B cell (primary cell): ENCODE results near the gene TGM6. TPM values are rescaled to one million over a fixed set of nuclear protein-coding genes. Genes with fewer than 3 reads are reported as not detected.

Experiments
- ATAC-seq: fragments of 200-7000 bp; cut with Tn5 transposase; one replicate; pipeline ENCODE4 v1.10.0; 2021; ENCODE audit warnings: low read depth, mild to moderate bottlenecking, moderate number of reproducible peaks, moderate library complexity
- CTCF ChIA-PET: fragments of 350-600 bp; sonication (Branson Sonifier 250); formaldehyde crosslinking; loops from one replicate; lab custom pipeline; 2021; ENCODE audit warnings: antibody characterized with exemption, inconsistent platforms; lab: Charles Lee
- POLR2A ChIA-PET: fragments of 350-600 bp; sonication (Branson Sonifier 250); formaldehyde crosslinking; loops from one replicate; lab custom pipeline; 2021; ENCODE audit warnings: antibody characterized with exemption; lab: Charles Lee
- DNase-seq: peaks from one replicate; pipeline ENCODE4 v3.0.0; 2013
- H2AFZ ChIP-seq: 2 replicates; pipeline ENCODE4 v1.6.1; 2012; ENCODE audit warnings: mild to moderate bottlenecking, low read depth, low read length; ENCODE audit not compliant: insufficient read depth, poor library complexity, severe bottlenecking
- H3K27ac ChIP-seq, 2 donors: 1 replicate in 1 of 2; 2 replicates in 1 of 2; pipeline ENCODE4 v1.5.1; 2012 to 2013; ENCODE audit warnings: low read length in 2 of 2, mild to moderate bottlenecking in 2 of 2, moderate library complexity in 1 of 2
- H3K27me3 ChIP-seq, 4 experiments: fragments of 200-600 bp in 1 of 4; sonication (generic) in 1 of 4; replicated peaks in 1 of 4; 1 replicate in 2 of 4; 2 replicates in 2 of 4; pipeline versions ENCODE4 v1.6.1 to v1.7.0; 2013 to 2016; ENCODE audit warnings: low read length in 3 of 4, mild to moderate bottlenecking in 2 of 4, mixed read lengths in 1 of 4, moderate library complexity in 1 of 4; ENCODE audit not compliant: insufficient read depth in 4 of 4, control insufficient read depth in 3 of 4; ENCODE audit errors: control extremely low read depth in 1 of 4
- H3K36me3 ChIP-seq, 2 experiments: replicated peaks in 1 of 2; 1 replicate in 1 of 2; 2 replicates in 1 of 2; pipeline versions ENCODE4 v1.6.1 to v1.7.1; 2013; ENCODE audit warnings: low read length in 1 of 2; ENCODE audit not compliant: insufficient read depth in 2 of 2, control insufficient read depth in 1 of 2; ENCODE audit errors: control extremely low read depth in 1 of 2, extremely low read depth in 1 of 2
- H3K4me1 ChIP-seq, 2 donors: fragments of 200-600 bp in 1 of 2; sonication (generic) in 1 of 2; 1 replicate in 1 of 2; 2 replicates in 1 of 2; pipeline versions ENCODE4 v1.5.1 to v1.6.1; 2013 to 2017; ENCODE audit warnings: low read length in 2 of 2; ENCODE audit not compliant: control insufficient read depth in 2 of 2, insufficient read depth in 2 of 2
- H3K4me2 ChIP-seq: replicated peaks from 2 replicates; pipeline ENCODE3; 2012; ENCODE audit warnings: mild to moderate bottlenecking, low read depth, low read length; ENCODE audit not compliant: poor library complexity, severe bottlenecking
- H3K4me3 ChIP-seq, 5 experiments: fragments of 200-600 bp in 1 of 5; sonication (generic) in 1 of 5; 1 replicate in 3 of 5; 2 replicates in 2 of 5; pipeline versions ENCODE4 v1.5.1 to v1.7.0; 2011 to 2016; ENCODE audit warnings: low read length in 4 of 5, mild to moderate bottlenecking in 4 of 5, low read depth in 2 of 5, control low read depth in 1 of 5, moderate library complexity in 1 of 5; ENCODE audit not compliant: insufficient read depth in 1 of 5; ENCODE audit errors: control extremely low read depth in 1 of 5, extremely low read depth in 1 of 5
- H3K79me2 ChIP-seq: fragments of 200-600 bp; sonication (generic); one replicate; pipeline ENCODE4 v1.6.0; 2016; ENCODE audit warnings: low read length; ENCODE audit not compliant: control insufficient read depth, insufficient read depth
- H3K9ac ChIP-seq: fragments of 200-600 bp; sonication (generic); 2 replicates; pipeline ENCODE4 v1.6.1; 2017; ENCODE audit warnings: mild to moderate bottlenecking, low read length, moderate library complexity
- H3K9me3 ChIP-seq, 3 donors: one replicate each; pipeline versions ENCODE4 v1.6.1 to v1.7.1; 2013; ENCODE audit warnings: low read length in 2 of 3; ENCODE audit not compliant: control insufficient read depth in 2 of 3, insufficient read depth in 1 of 3; ENCODE audit errors: control extremely low read depth in 1 of 3
- H4K20me1 ChIP-seq: 2 replicates; pipeline ENCODE4 v1.6.0; 2012; ENCODE audit warnings: mild to moderate bottlenecking, low read length; ENCODE audit not compliant: insufficient read depth, control insufficient read depth, poor library complexity, severe bottlenecking
- H3K27ac Mint-ChIP-seq: one replicate; pipeline ENCODE4 v1.8.0; 2021; ENCODE audit warnings: mixed read lengths
- H3K27me3 Mint-ChIP-seq: one replicate; pipeline ENCODE4 v1.8.0; 2021; ENCODE audit warnings: mixed read lengths
- H3K4me1 Mint-ChIP-seq: one replicate; pipeline ENCODE4 v1.8.0; 2021; ENCODE audit warnings: mixed read lengths
- H3K4me3 Mint-ChIP-seq: one replicate; pipeline ENCODE4 v1.8.0; 2021; ENCODE audit warnings: mixed read lengths
- H3K9me3 Mint-ChIP-seq: one replicate; pipeline ENCODE4 v1.8.0; 2022; ENCODE audit warnings: mixed read lengths; ENCODE audit not compliant: insufficient read depth
- CTCF ChIP-seq: fragments of 200-600 bp; IDR thresholded peaks from one replicate; pipeline ENCODE4 v1.8.0; 2022; ENCODE audit warnings: antibody characterized with exemption, mild to moderate bottlenecking
- EZH2 ChIP-seq: IDR thresholded peaks from 2 replicates; pipeline ENCODE4 v1.6.1; 2012; ENCODE audit warnings: borderline replicate concordance, low read depth, mild to moderate bottlenecking, moderate library complexity, low read length; ENCODE audit not compliant: insufficient read depth, poor library complexity, severe bottlenecking
- WGBS: methylation state at CpG from one replicate; pipeline ENCODE4 v1.1.5; 2013; ENCODE audit warnings: missing lambda C conversion rate; ENCODE audit not compliant: insufficient coverage; 5-methylcytosine and 5-hydroxymethylcytosine counted together
- intact Hi-C: fragments of 100-400 bp; cut with micrococcal nuclease; formaldehyde crosslinking; loops from one replicate; pipeline ENCODE4 v1.10.0; 2022
- polyA plus RNA-seq: library from polyadenylated mRNA; depleted of rRNA; stranded (reverse); fragments of >200 nt; gene quantifications from 2 replicates; pipeline ENCODE4 v1.2.3, GENCODE V29; 2012
- total RNA-seq, 2 donors: library from RNA; stranded (reverse); fragments of 120-200 nt in 1 of 2; gene quantifications; 1 replicate in 1 of 2; 2 replicates in 1 of 2; pipeline versions ENCODE4 v1.2.3 to v1.2.4, GENCODE V29; 2013 to 2022

TGM6 gene
- total and polyA plus RNA-seq, 2 donors (not counting 1 experiment from before 2014, with no cell fraction given): not detected

- Histone ChIP-seq H3K4me3 (no peak overlapping the region), H3K27me3 (peaks cover 0 to 4% (median 0%) of the 10 kb centered on the region in 4 experiments), H3K4me1 (no peaks in the 10 kb centered on the region), H3K36me3 (no peaks in the 10 kb centered on the region), H2AFZ (no peak overlapping the region), H3K9me3 (peaks cover 2 to 19% (median 7%) of the 10 kb centered on the region in 3 donors), H3K79me2 (no peaks in the 10 kb centered on the region), H4K20me1 (no peaks in the 10 kb centered on the region), H3K4me2 (no peak overlapping the region), H3K9ac (no peak overlapping the region), H3K27ac (no peak overlapping the region)
- no peak overlapping the region for H3K4me3 Mint-ChIP-seq
- POLR2A ChIA-PET: no interaction called here
- CTCF ChIA-PET: interaction anchor here (1.5 kb wide), 1 partner anchor 14 kb away, joined by 3 read pairs; no protein-coding TSS in a partner anchor
- peaks cover 14% of the 10 kb centered on the region for H3K27me3 Mint-ChIP-seq
- TF ChIP-seq CTCF (no peak), EZH2 (no peak)
- ATAC-seq (no peak), DNase-seq (no peak)
- H3K4me1 Mint-ChIP-seq: peaks cover 2% of the 10 kb centered on the region
- intact Hi-C loops: no loop called here
- no peak overlapping the region for H3K27ac Mint-ChIP-seq
- H3K9me3 Mint-ChIP-seq: peaks cover 5% of the 10 kb centered on the region
- WGBS: 93% methylated on average over 3 of the region's 5 CpGs
These were observed 4.3 kb downstream of the TGM6 start for GRCh38 chr20:2385026-2385425.

GRCh38 chr20:2385496-2385895 lies 4.8 kb downstream of the TGM6 start:
- no peak overlapping the region for H3K9ac ChIP-seq
- TF ChIP-seq CTCF: no peak
- no peak for TF ChIP-seq EZH2
- H3K4me3 ChIP-seq: no peak overlapping the region
- H3K79me2 ChIP-seq: no peaks in the 10 kb centered on the region
- ATAC-seq (no peak), DNase-seq (no peak)
- ChIA-PET POLR2A (no interaction called here), CTCF (interaction anchor here (1.5 kb wide), 1 partner anchor 14 kb away, joined by 3 read pairs; no protein-coding TSS in a partner anchor)
- Mint-ChIP-seq H3K27ac (no peak overlapping the region), H3K9me3 (peaks cover 5% of the 10 kb centered on the region), H3K4me1 (peaks cover 2% of the 10 kb centered on the region), H3K27me3 (peaks cover 14% of the 10 kb centered on the region), H3K4me3 (no peak overlapping the region)
- peaks cover 0 to 4% (median 0%) of the 10 kb centered on the region in 4 experiments for H3K27me3 ChIP-seq
- peaks cover 0 to 1% of the 10 kb centered on the region in 2 donors for H3K4me1 ChIP-seq
- no peak overlapping the region for H3K4me2 ChIP-seq
- peaks cover 2 to 19% (median 7%) of the 10 kb centered on the region in 3 donors for H3K9me3 ChIP-seq
- WGBS: no CpG with 5 or more reads among the region's 6 CpGs
- no peaks in the 10 kb centered on the region for H4K20me1 ChIP-seq
- intact Hi-C loops: no loop called here
- no peak overlapping the region for H3K27ac ChIP-seq
- no peaks in the 10 kb centered on the region for H3K36me3 ChIP-seq
- no peak overlapping the region for H2AFZ ChIP-seq
